ENCODE measurements around the gene MON1B. TPM values are rescaled to one million over a fixed set of nuclear protein-coding genes. Genes with fewer than 3 reads are reported as not detected.
A peak's percentile ranks its signal among the peaks of the same experiment; 100 is the strongest.
"Not testable (repeated sequence)": the region's sequence is repeated elsewhere in the genome, so short reads cannot be mapped to it uniquely, and the experiment has no call there.

MON1B gene
- total RNA-seq = 1 to 10 TPM; 9.1 to 9.6 TPM
- 10 to 100 TPM; 30.8 to 32.0 TPM for polyA plus RNA-seq (ENCODE audit: insufficient read length in 2 of 2)
- long read RNA-seq, donor 1, full-length matches to known transcripts = 7 of 13 reads
- long read RNA-seq, donor 1, partial matches to known transcripts = 6 of 13 reads
- long read RNA-seq, donor 1, other reads (novel, unspliced or antisense) = 0 of 13 reads
- long read RNA-seq, donor 2, full-length matches to known transcripts = 7 of 13 reads
- long read RNA-seq, donor 2, partial matches to known transcripts = 6 of 13 reads
- long read RNA-seq, donor 2, other reads (novel, unspliced or antisense) = 0 of 13 reads
- long read RNA-seq, donor 3, full-length matches to known transcripts = 10 of 10 reads
- long read RNA-seq, donor 3, partial matches to known transcripts = 0 of 10 reads
- long read RNA-seq, donor 3, other reads (novel, unspliced or antisense) = 0 of 10 reads
- long read RNA-seq, donor 4, full-length matches to known transcripts = 6 of 6 reads
- long read RNA-seq, donor 4, partial matches to known transcripts = 0 of 6 reads
- long read RNA-seq, donor 4, other reads (novel, unspliced or antisense) = 0 of 6 reads

DNA sequence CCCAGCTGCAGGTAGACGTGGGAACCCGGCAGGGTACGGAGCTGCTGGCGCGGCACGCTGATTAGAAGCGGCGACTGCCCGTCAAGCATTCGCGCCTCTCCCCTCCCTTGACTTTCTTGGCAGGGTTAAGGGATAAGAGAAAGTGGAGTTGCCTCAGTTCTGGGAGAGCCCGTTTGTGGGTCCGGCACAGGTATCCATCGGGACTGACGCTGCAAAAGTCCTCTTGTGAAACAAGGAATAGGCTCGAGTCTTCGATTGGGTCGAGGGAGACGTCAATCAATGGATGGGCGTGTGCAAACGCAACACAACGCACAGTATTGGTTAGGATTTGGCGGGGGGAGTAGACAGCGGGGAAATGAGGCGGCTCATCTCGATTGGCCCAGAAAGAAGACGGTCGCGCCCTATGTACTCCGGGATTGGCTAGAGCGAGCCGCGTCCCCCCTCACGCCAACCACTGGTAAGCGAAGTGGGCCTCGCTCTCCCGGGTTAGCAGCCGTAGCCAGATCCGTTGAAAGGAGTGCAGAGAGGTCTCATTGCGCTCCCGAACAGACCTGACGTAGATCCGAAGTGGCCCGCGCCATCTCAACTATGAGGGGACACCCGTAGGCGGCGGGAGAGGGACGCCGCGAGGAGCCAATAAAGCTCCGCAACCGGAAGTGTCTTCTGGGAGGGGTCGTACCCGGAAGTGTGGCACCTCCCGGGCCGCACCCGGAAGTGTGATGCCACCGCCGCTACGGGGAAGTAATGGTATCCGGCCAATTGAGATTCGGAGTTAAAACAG is at the start of gene MON1B:
MON1B (plus strand) TSS at position 713 of the 781 bp plus-strand sequence. CDS start 296 bp downstream, outside the sequence.
- H3K27ac ChIP-seq (ENCODE audit: low read depth, low read length) = peak within 1 kb of the TSS; percentile 98
- DNase-seq (ENCODE audit: low read depth in 4 of 6, low spot score in 6 of 6) = peak; percentile 93 to 100 (median 98)
- 0% methylated on average over 62 of the region's 63 CpGs for WGBS (ENCODE audit: insufficient coverage)
- H3K27me3 ChIP-seq (ENCODE audit: control insufficient read depth, insufficient read depth, low read length) = no peaks in the 10 kb centered on the region
- H3K9me3 ChIP-seq (ENCODE audit: control insufficient read depth, insufficient read depth, low read length) = no peaks in the 10 kb centered on the region
- peaks cover 10% of the 10 kb centered on the region for H3K4me1 ChIP-seq (ENCODE audit: control insufficient read depth, insufficient read depth, low read length)
- H3K36me3 ChIP-seq (ENCODE audit: control insufficient read depth, insufficient read depth, low read length) = peaks cover 26% of the 10 kb centered on the region
- peak within 1 kb of the TSS; percentile 82 for H3K4me3 ChIP-seq (ENCODE audit: low read depth, low read length)

DNA sequence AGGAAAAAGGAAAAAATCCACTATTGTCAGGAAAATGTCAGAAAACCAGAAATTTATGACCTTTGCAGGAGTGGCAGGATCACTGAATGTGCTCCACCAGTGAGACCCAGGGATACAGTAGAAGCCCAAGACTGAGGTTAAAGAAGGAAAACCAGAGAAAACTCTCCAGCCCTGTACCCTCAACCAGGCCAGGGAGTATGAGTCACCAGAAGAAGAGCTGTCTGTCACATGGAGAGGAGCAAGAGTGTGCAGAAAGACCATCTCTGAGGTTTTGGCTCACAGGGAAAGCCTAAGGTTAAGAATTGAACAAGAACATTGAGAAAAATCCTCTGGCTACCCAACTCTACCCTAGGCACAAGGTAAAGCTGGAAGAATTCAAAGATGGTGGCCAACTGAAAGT is 47.6 kb upstream of the MON1B start:
- H3K27ac ChIP-seq (ENCODE audit: low read depth, low read length) = no peak overlapping the region
- no peaks in the 10 kb centered on the region for H3K9me3 ChIP-seq (ENCODE audit: control insufficient read depth, insufficient read depth, low read length)
- no peak overlapping the region for H3K4me3 ChIP-seq (ENCODE audit: low read depth, low read length)
- H3K27me3 ChIP-seq (ENCODE audit: control insufficient read depth, insufficient read depth, low read length) = no peaks in the 10 kb centered on the region
- DNase-seq (ENCODE audit: low read depth in 4 of 6, low spot score in 6 of 6) = no peak
- H3K4me1 ChIP-seq (ENCODE audit: control insufficient read depth, insufficient read depth, low read length) = no peaks in the 10 kb centered on the region
- H3K36me3 ChIP-seq (ENCODE audit: control insufficient read depth, insufficient read depth, low read length) = no peaks in the 10 kb centered on the region

DNA sequence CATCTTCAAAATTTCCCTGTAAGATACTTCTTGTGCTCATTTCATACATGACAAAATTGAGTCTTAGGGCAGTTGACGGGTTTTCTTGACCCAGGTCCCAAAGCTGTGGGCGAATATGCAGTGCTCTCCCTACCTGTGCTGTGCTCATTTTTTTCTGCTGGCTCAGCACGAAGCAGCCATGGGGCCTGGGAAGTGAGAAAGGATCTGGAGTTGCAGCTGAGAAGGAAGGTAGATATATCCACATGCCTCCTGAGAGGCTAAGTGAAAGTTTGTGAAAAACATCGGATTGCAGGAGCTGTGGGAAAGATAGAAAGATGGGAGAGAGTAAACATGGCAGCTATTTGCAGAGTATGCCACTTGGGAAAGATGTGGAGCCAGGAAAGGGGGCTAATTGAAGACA is 42.9 kb upstream of the MON1B start:
- Histone ChIP-seq H3K9me3 (ENCODE audit: control insufficient read depth, insufficient read depth, low read length) (no peaks in the 10 kb centered on the region), H3K4me1 (ENCODE audit: control insufficient read depth, insufficient read depth, low read length) (no peaks in the 10 kb centered on the region), H3K4me3 (ENCODE audit: low read depth, low read length) (no peak overlapping the region), H3K27ac (ENCODE audit: low read depth, low read length) (no peak overlapping the region), H3K36me3 (ENCODE audit: control insufficient read depth, insufficient read depth, low read length) (no peaks in the 10 kb centered on the region), H3K27me3 (ENCODE audit: control insufficient read depth, insufficient read depth, low read length) (no peaks in the 10 kb centered on the region)
- DNase-seq (ENCODE audit: low read depth in 4 of 6, low spot score in 6 of 6) = no peak
- WGBS (ENCODE audit: insufficient coverage) = 86% methylated on average over 4 of the region's 4 CpGs

DNA sequence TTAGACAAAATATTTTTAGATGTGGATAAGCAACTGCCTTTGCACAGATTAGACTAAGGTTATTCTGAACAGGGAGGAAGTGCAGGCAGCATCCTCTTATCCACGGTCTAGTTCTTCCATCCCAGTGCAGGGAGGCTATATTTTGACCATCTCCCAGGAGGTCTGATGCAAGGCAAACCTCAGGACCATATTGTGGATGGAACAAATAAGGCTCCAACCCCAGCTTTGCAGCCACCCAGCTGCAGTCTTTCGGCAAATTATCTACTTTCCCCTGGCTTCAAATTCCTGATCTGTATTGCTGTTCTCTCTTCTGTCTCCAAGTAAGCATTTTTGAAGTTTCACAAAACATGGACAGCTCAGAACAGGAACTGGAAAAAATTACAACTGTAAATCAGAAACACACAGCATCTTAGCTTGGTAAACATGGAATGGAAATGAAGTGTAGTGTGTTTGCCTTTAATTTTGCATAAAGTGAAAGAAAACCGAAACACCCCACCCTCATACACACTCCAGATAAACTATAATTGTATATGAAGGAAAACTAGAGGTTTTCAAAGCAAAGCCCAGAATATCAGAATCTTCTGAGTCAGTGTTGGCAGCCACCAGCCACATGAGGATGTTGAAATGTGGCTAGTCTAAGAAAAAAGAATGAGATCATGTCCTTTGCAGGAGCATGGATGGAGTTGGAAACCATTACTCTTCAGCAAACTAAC is 33.5 kb upstream of the MON1B start:
- Histone ChIP-seq H3K27ac (ENCODE audit: low read depth, low read length) (no peak overlapping the region), H3K36me3 (ENCODE audit: control insufficient read depth, insufficient read depth, low read length) (no peaks in the 10 kb centered on the region), H3K4me3 (ENCODE audit: low read depth, low read length) (no peak overlapping the region), H3K4me1 (ENCODE audit: control insufficient read depth, insufficient read depth, low read length) (no peaks in the 10 kb centered on the region), H3K27me3 (ENCODE audit: control insufficient read depth, insufficient read depth, low read length) (no peaks in the 10 kb centered on the region), H3K9me3 (ENCODE audit: control insufficient read depth, insufficient read depth, low read length) (no peaks in the 10 kb centered on the region)
- DNase-seq (ENCODE audit: low read depth in 4 of 6, low spot score in 6 of 6) = no peak
- WGBS (ENCODE audit: insufficient coverage) = 83% methylated on average over 1 of the region's 3 CpGs

DNA sequence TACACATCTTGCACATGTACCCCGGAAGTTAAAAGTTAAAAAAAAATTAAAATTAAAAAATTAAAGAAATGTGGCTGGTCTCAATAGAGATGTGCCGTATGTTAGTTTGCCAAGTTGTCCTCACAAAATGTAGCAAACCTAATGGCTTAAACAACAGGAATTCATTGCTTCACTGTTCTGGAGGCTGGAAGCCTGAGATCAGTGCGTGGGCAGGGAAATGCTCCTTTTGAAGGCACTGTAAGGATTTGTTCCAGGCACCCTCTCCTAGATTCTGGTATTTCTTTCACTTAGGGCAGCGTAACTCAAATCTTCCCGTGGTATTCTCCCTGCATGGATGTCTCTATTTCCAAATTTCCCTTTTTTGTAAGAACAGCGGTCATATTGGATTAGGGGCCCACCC is 32.7 kb upstream of the MON1B start:
- no peak overlapping the region for H3K4me3 ChIP-seq (ENCODE audit: low read depth, low read length)
- H3K27me3 ChIP-seq (ENCODE audit: control insufficient read depth, insufficient read depth, low read length) = no peaks in the 10 kb centered on the region
- no peaks in the 10 kb centered on the region for H3K36me3 ChIP-seq (ENCODE audit: control insufficient read depth, insufficient read depth, low read length)
- no peaks in the 10 kb centered on the region for H3K9me3 ChIP-seq (ENCODE audit: control insufficient read depth, insufficient read depth, low read length)
- 94% methylated on average over 4 of the region's 6 CpGs for WGBS (ENCODE audit: insufficient coverage)
- no peak for DNase-seq (ENCODE audit: low read depth in 4 of 6, low spot score in 6 of 6)
- H3K27ac ChIP-seq (ENCODE audit: low read depth, low read length) = no peak overlapping the region
- no peaks in the 10 kb centered on the region for H3K4me1 ChIP-seq (ENCODE audit: control insufficient read depth, insufficient read depth, low read length)

DNA sequence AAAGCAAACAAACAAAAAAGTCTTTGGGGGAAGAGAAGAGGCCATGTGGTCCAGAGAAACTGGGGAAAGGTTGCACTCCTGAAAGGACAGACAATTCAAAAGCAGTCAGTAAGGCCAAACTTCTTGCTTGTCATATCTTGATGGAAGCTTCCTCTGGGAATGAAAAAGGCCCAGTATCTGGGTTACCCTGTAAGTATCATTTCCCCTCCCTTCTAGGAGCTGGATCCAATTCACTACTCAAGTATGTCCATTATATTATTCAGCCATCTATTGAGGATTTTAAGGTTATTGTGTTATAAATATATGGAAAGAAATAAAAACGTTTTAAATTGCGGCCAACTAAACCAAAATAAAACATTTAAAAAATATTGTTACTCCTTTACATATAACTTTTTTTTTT is 26.0 kb upstream of the MON1B start:
- WGBS (ENCODE audit: insufficient coverage) = no CpG with 5 or more reads among the region's 2 CpGs
- H3K27ac ChIP-seq (ENCODE audit: low read depth, low read length) = no peak overlapping the region

DNA sequence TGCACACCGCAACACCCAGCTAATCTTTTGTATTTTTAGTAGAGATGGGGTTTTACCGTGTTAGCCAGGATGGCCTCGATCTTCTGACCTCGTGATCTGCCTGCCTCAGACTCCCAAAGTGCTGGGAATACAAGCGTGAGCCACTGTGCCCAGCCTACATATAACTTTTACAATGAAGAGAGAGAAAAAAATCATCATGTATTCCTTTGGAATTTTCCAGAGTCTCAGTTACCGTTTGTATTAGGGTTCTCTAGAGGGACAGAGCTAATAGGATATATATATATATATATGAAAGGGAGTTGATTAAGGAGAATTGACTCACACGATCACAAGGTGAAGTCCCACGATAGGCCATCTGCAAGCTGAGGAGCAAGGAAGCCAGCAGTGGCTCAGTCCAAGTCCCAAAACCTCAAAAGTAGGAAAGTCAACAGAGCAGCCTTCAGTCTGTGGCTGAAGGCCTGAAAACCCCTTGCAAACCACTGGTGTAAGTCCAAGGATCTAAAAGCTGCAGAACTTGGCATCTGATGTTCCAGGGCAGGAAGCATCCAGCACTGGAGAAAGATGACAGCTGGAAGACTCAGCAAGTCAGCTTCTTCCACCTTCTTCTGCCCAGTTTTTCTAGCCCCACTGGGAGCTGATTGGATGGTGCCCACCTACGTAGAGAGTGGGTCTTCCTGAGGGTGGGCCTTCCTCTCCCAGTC is 25.3 kb upstream of the MON1B start:
- not testable (repeated sequence) for H3K4me3 ChIP-seq (ENCODE audit: low read depth, low read length); DNase-seq (ENCODE audit: low read depth in 4 of 6, low spot score in 6 of 6); H3K36me3 ChIP-seq (ENCODE audit: control insufficient read depth, insufficient read depth, low read length); H3K9me3 ChIP-seq (ENCODE audit: control insufficient read depth, insufficient read depth, low read length); H3K4me1 ChIP-seq (ENCODE audit: control insufficient read depth, insufficient read depth, low read length); H3K27ac ChIP-seq (ENCODE audit: low read depth, low read length); H3K27me3 ChIP-seq (ENCODE audit: control insufficient read depth, insufficient read depth, low read length)
- WGBS (ENCODE audit: insufficient coverage) = 93% methylated on average over 3 of the region's 9 CpGs

More for the DNA sequence above, 26.0 kb upstream of the MON1B start:
- H3K4me1 ChIP-seq (ENCODE audit: control insufficient read depth, insufficient read depth, low read length) = no peaks in the 10 kb centered on the region
- no peaks in the 10 kb centered on the region for H3K9me3 ChIP-seq (ENCODE audit: control insufficient read depth, insufficient read depth, low read length)
- DNase-seq (ENCODE audit: low read depth in 4 of 6, low spot score in 6 of 6) = no peak
- no peaks in the 10 kb centered on the region for H3K36me3 ChIP-seq (ENCODE audit: control insufficient read depth, insufficient read depth, low read length)
- H3K27me3 ChIP-seq (ENCODE audit: control insufficient read depth, insufficient read depth, low read length) = no peaks in the 10 kb centered on the region
- H3K4me3 ChIP-seq (ENCODE audit: low read depth, low read length) = no peak overlapping the region

DNA sequence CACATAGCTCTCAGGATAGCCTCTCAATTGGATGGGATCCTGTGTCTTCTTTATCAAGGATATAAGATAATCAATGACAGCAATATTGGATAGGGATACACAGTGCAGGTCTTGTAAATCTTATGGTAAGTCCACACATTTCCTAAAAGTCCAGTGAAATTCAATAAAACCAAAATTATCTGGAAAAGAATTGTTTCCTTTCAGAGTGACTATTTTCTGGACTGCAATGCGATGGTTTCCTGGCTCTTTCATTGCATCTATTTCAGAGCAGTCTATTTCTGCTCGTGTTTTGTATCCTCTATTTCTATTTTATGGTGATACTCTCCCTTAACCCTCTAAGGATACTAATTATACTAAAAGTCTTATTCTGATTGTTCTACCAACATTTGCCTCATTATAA is 24.3 kb upstream of the MON1B start:
- no CpG with 5 or more reads among the region's 2 CpGs for WGBS (ENCODE audit: insufficient coverage)
- Histone ChIP-seq H3K36me3 (ENCODE audit: control insufficient read depth, insufficient read depth, low read length) (no peaks in the 10 kb centered on the region), H3K4me1 (ENCODE audit: control insufficient read depth, insufficient read depth, low read length) (no peaks in the 10 kb centered on the region), H3K9me3 (ENCODE audit: control insufficient read depth, insufficient read depth, low read length) (no peaks in the 10 kb centered on the region), H3K27ac (ENCODE audit: low read depth, low read length) (no peak overlapping the region), H3K27me3 (ENCODE audit: control insufficient read depth, insufficient read depth, low read length) (no peaks in the 10 kb centered on the region), H3K4me3 (ENCODE audit: low read depth, low read length) (no peak overlapping the region)
- no peak for DNase-seq (ENCODE audit: low read depth in 4 of 6, low spot score in 6 of 6)

DNA sequence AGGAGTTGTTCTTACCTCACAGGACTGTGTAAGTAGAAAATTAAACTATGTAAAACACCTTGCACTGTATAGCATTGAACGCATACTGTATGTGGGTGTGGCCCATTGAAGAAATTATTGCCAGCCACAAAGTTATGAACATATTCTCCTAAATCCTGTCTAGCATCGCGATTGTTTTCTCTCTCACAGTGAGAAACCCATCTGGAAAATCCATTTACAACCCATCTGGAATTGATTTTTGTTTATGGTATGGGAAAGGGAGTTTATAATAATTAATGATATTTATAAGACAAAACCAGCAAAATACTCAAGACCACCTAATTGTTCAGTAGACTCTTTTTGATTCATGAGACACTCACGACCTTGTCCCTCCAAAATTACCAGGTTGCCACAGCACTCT is 22.1 kb upstream of the MON1B start:
- no peak overlapping the region for H3K4me3 ChIP-seq (ENCODE audit: low read depth, low read length)
- WGBS (ENCODE audit: insufficient coverage) = 75% methylated on average over 1 of the region's 4 CpGs
- no peak overlapping the region for H3K27ac ChIP-seq (ENCODE audit: low read depth, low read length)
- no peaks in the 10 kb centered on the region for H3K36me3 ChIP-seq (ENCODE audit: control insufficient read depth, insufficient read depth, low read length)
- no peaks in the 10 kb centered on the region for H3K27me3 ChIP-seq (ENCODE audit: control insufficient read depth, insufficient read depth, low read length)
- DNase-seq (ENCODE audit: low read depth in 4 of 6, low spot score in 6 of 6) = no peak
- no peaks in the 10 kb centered on the region for H3K4me1 ChIP-seq (ENCODE audit: control insufficient read depth, insufficient read depth, low read length)
- no peaks in the 10 kb centered on the region for H3K9me3 ChIP-seq (ENCODE audit: control insufficient read depth, insufficient read depth, low read length)

Measured in spinal cord (tissue), 10 donors.